GM06990 (cell line): ENCODE measurements around the gene KPNA6.
"Not testable (repeated sequence)": the region's sequence is repeated elsewhere in the genome, so short reads cannot be mapped to it uniquely, and the experiment has no call there.

Experiments used
- DNase-seq: peaks from one replicate; pipeline ENCODE4 v3.0.0-alpha.2; 2011; ENCODE audit not compliant: insufficient read length; ENCODE audit errors: extremely low read depth
- H3K27me3 ChIP-seq: replicated peaks from 2 replicates; pipeline ENCODE4 v1.6.0; 2011; ENCODE audit warnings: low read length; ENCODE audit not compliant: control insufficient read depth, insufficient read depth
- H3K36me3 ChIP-seq: 2 replicates; pipeline ENCODE4 v1.5.1; 2011; ENCODE audit warnings: low read length; ENCODE audit not compliant: control insufficient read depth, insufficient read depth
- H3K4me3 ChIP-seq: replicated peaks from 2 replicates; pipeline ENCODE4 v1.5.1; 2011; ENCODE audit warnings: low read depth, mild to moderate bottlenecking, control low read depth, low read length
- TF ChIP-seq, protein P1 (sequence below): IDR thresholded peaks from 2 replicates; pipeline ENCODE4 v1.5.1; 2011; ENCODE audit warnings: low read length, control low read depth, mild to moderate bottlenecking, inconsistent platforms; ENCODE audit not compliant: insufficient read depth, poor library complexity, severe bottlenecking

The KPNA6 gene

GRCh38 chr1:32077451-32077850 is 30.4 kb upstream of the KPNA6 start:
- H3K27me3 ChIP-seq: no peaks in the 10 kb centered on the region
- H3K4me3 ChIP-seq: no peak overlapping the region
- H3K36me3 ChIP-seq: peaks cover 15% of the 10 kb centered on the region
- TF ChIP-seq, protein P1, sequence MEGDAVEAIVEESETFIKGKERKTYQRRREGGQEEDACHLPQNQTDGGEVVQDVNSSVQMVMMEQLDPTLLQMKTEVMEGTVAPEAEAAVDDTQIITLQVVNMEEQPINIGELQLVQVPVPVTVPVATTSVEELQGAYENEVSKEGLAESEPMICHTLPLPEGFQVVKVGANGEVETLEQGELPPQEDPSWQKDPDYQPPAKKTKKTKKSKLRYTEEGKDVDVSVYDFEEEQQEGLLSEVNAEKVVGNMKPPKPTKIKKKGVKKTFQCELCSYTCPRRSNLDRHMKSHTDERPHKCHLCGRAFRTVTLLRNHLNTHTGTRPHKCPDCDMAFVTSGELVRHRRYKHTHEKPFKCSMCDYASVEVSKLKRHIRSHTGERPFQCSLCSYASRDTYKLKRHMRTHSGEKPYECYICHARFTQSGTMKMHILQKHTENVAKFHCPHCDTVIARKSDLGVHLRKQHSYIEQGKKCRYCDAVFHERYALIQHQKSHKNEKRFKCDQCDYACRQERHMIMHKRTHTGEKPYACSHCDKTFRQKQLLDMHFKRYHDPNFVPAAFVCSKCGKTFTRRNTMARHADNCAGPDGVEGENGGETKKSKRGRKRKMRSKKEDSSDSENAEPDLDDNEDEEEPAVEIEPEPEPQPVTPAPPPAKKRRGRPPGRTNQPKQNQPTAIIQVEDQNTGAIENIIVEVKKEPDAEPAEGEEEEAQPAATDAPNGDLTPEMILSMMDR: no peak
- DNase-seq: no peak

DNA sequence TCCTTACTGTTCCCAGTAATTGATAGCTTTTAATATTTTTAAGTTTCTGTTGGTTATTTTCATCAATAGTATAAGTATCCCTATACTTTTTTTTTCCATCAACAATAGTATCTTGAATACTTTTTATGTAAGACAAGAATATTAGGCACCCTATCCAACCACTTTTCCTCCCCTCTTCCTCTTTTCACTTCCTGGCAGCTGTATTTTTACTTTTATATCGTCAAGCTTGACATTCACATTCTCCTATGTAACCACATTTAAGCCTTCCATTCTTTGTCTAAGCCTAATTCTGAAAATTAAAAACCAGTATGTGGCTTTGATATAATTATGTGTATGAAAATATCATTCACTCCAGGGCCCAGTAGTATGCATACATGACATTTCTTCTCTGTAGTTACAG is 25.8 kb upstream of the KPNA6 start:
- DNase-seq: no peak
- Histone ChIP-seq H3K36me3 (peaks cover 6% of the 10 kb centered on the region), H3K4me3 (no peak overlapping the region), H3K27me3 (no peaks in the 10 kb centered on the region)
- TF ChIP-seq, protein P1: no peak

DNA sequence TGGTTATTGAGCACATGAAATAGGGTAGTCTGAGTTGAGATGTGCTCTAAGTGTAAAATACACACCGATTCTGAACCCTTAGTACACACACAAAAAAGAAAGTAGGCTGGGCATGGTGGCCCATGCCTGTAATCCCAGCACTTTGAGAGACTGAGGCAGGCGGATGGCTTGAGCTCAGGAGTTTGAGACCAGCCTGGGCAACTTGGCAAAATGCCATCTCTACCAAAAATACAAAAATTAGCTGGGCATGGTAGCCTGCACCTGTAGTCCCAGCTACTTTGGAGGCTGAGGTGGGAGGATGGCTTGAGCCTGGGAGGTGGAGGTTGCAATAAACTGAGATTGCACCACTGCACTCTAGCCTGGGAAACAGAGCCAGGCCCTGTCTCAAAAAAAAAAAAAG is 21.5 kb upstream of the KPNA6 start:
- H3K4me3 ChIP-seq, H3K27me3 ChIP-seq, H3K36me3 ChIP-seq, DNase-seq: not testable (repeated sequence)

GRCh38 chr1:32091176-32091575 is 16.7 kb upstream of the KPNA6 start:
- no peak for DNase-seq
- peaks cover 20% of the 10 kb centered on the region for H3K36me3 ChIP-seq

GRCh38 chr1:32091591-32091990 is 16.3 kb upstream of the KPNA6 start:
- peaks cover 20% of the 10 kb centered on the region for H3K36me3 ChIP-seq
- no peaks in the 10 kb centered on the region for H3K27me3 ChIP-seq
- TF ChIP-seq, protein P1: no peak
- no peak for DNase-seq
- H3K4me3 ChIP-seq: no peak overlapping the region

More at GRCh38 chr1:32091176-32091575, 16.7 kb upstream of the KPNA6 start:
- Histone ChIP-seq H3K4me3 (no peak overlapping the region), H3K27me3 (no peaks in the 10 kb centered on the region)
- TF ChIP-seq, protein P1: no peak

- no peak for DNase-seq
- H3K27me3 ChIP-seq: no peaks in the 10 kb centered on the region
- peaks cover 22% of the 10 kb centered on the region for H3K36me3 ChIP-seq
- TF ChIP-seq, protein P1: no peak
- no peak overlapping the region for H3K4me3 ChIP-seq
Measured at GRCh38 chr1:32094746-32095521, 12.9 kb upstream of the KPNA6 start.
